ENCODE data around the gene CELSR3.
A peak's percentile ranks its signal among the peaks of the same experiment; 100 is the strongest.

The CELSR3 gene

DNA sequence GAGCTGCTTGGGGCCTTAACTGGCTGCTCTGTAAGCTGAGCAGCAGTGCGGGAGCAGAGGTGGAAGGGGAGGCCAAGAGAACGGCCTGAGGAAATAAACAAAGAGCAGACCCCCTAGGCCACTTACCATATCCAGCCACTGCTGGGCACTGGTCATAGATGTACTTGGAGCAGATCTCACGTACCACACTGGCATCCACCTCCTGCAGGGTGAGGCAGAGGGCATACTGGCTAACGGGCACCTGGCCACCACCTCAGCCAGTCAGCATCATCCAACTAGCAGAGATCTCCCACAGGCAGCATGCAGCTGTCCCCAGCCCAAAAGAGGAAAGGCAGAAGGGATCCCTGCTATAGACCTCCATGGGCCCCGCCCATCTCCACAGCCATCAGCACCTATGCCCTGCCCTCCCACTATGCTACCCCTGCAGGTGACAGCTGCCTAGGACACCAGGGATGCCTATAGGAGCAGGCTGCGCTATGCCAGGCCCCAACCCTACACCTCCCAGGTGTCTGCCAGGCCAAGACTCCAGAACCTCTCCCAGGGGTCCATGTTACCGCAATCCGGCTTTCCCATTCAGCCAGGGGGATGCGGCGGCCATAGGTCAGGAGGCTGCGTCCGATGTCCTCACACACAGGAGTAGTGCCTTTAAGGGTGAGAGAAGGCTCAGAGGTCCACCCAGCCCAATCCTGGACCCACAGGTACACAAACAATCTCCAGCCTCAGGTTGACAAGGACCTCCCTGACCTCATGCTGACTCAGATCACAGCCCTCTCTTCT, 63.0 kb downstream of the CELSR3 start:
- DNase-seq: no peak

DNA sequence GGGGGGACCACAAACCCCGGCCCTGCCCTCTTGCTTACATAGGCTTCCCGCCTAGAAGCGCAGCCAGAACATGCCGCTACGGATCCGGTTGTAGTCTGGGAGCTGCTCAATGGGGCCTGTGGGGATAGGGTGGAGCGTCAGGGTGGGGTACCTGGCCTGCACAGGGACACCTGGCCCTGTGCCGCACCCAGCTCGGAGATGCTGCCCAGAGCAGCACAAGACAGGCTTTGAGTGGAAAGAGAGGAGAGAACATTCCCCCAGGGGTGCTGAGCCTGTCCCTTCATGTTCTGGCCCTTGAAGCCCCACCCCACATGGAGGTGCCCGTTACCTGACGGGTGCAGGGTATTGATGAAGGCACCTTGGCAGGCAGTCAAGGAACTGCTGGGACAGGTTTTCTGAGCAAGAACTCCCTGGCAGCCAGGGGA, 63.6 kb downstream of the CELSR3 start:
- no peak for DNase-seq

DNA sequence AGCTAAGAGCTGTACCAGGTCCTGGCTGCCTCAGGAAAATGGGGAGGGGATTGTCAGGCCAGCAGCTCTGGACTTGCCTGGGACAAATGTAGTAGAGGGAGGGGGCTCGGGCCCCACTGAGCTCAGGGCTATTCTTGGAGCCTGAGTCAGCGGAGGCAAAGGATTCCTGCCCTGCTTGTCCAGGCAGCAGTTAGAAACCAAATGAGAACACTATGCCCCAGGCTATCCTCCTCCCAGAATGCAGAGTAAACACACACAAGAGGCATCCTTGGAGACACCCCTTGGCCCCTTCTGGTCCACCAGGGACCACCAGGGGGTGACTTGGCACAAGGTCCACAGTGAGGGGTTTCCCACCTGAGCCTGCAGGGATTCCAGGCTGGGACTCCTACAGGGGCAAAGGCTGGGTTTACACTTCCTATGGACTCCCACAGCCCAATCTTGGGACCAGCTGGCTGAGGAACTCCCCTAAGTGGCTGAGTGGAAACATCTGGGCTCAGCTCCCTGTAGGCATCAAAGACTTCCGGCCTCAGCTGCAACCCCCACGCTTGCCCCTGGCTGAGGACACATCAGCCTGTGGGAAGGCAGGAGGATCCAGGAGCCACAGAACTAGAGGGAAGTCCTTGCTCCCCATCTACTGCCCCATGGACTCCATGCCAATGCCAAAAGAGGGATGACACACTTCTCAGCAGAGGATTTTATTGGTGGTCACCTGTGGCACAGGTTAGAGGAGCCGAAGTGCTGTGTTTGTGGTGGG, 64.2 kb downstream of the CELSR3 start:
- DNase-seq: no peak

DNA sequence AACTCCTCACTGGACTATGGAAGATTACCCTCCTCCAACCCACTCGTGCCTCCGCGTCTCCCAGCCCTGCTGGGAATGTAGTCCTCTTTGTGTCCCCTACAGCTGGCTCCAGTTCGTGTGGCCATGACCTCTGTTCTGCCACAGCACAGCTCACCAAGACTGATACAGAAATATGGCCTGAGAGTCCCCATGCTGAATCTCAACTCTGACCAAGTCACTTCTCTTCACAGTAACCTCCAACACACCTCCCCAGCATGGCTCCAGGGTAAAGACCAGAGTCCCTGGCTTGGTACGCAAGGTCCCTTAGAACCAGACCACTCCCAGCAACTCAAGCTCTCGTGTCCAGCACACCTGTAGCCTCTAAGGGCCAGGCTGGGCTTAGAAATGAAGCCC, 65.3 kb downstream of the CELSR3 start:
- DNase-seq: no peak

DNA sequence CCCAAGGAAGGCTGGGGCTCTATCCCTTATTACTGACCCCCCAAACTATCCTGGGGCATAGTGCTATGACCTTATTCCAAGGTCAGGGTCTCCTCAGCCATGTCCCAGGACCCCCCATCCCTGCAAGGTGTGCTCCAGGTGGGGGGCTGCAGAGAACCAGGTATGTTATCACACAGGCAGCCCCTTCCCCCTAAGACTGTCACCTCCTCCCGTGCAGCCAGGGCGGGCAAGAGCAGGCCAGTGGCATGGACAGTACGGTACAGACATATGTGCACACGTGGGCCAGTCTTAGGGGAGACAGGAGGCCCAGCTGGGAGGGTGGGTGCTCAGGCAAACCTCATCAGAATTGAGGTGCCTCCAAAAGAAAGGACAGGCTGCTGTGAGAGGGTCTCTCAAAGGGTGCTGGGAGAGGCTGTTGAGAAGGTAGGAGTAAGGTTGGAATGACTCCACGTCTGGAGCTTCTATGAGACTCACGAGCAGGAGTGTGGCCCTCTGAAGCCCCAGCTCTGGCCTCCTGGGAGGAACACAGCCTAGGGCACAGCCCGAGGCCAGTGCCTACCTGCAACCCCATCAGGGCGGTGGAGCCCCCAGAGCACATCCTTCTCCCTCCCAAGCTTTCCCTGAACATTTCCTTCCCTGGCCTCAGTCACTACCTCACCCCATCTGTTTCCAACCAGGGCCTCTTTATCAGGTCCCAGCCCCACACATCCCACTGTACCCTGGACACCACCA, 65.8 kb downstream of the CELSR3 start:
- no peak for DNase-seq

DNA sequence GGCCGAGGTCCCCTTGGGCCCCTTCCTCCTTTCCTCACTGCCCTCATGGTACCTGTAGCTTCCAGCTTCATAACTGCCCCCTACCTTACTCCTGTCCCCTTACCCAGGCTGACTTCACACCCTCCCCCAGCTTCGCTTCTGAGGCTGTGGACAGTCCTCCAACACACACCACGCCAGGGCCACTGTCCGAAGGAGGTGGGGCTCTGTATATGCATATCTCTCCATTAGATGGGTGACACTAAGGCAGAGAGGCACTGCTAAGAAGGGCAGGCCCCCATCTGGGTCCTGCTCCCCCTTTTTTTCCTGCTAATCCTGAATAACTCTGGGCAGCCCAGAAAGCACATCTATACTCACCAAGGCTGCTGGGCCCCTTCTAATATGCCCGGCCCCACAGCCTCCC, 66.5 kb downstream of the CELSR3 start:
- DNase-seq: no peak

DNA sequence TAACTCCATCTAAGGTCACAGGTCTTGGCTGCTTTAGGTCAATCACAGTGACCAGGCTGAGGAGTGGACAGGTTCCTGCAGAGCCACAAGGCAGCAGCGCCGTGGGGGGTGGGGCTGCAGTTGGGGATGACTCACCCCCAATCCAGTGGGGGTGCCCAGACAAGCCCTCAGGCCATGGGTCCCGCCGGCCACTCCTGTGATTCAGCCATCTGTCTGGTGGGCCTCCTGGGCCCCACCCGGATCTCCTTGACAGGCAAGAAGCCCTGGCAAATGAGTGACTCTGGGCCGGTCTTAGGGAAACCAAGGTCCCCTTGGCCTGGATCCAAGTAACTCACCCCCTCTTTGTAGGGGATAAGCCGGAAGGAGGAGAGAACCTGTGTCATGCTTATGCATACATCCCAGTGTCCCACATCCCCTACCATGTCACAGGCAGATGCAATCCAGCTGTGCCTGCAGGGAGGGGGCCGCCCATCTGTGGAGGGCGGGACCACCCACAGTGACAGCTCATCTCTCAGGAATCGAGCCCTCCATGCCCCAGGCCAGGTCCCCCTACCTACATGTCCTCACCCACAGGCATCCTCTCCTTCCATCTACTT, 67.1 kb downstream of the CELSR3 start:
- DNase-seq: peak; percentile 9

DNA sequence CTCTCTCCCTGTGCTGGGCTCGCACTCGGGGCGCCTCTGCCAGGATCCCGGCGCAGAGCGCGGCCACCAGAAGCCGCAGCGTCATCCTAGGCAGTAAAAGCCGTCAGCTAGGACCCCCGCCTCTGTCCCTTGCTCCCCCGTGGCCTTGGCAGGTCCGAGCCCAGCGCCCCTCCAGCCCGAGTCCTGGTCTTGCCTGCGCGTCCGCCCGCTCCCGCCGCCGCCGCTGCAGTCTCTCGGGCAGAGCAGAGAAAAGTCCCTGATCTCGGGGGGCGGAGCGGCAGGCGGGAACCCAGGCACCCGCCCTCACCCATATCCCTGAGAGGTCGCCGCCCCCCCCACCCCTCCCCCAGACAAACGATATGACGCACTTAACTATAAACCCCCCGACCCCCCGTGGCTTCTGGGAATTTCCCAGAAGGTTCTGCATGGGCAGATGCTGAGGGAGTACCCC, 67.6 kb downstream of the CELSR3 start, which contains the start of gene COL7A1:
TSS of gene COL7A1 (minus strand) at position 255 of the 451 bp plus-strand sequence. CDS start at position 85, 170 bp downstream.
- DNase-seq: no peak

DNA sequence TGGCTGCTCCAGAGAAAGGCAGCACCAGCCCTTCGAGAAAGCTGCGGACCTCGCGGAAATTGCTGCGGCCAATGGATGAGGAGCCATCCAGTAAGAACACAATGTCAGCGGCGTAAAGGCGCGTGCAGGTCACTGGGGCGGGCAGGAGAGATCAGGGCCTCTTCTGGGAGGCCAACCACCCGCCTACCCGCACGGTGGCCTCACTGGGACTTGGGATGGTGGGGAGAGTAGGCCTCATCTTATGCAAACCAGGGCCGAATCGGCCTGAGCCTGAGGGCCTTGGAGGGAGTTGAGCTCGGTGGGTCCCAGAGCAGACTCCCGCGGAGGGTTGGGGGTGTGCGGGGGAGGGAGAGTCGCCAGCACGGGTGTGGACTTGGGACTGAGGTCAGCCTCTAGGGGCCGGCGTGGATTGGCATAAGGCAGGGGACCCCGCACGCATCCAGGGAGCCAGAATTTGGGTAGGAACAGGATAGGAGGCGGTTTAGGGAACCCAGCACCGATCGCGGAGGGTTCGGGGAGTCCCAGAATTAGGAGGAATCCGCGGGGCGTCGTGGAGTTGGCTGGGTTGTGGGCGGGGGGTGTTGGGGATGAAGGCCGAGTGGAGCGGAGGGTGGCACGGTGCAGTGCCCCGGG, 68.2 kb downstream of the CELSR3 start:
- no peak for DNase-seq

DNA sequence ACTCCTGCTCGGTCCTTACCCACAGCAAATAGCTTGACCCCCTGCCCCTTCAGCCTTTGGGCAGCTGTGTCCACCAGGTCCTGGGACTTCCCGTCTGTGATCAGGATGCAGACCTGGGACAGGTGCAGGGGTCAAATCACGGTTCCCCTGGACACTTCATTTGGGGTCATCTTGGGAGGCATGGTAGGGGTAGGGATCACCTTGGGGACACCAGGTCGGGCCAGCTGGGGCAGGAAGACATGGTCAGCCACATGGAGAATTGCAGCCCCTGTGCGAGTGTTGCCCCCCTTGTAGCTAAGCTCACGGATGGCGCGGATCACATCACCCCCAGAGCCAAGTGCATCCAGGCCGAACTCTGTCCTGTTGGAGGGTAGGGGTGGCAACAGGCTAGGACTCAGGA, 69.3 kb downstream of the CELSR3 start:
- DNase-seq: no peak

DNA sequence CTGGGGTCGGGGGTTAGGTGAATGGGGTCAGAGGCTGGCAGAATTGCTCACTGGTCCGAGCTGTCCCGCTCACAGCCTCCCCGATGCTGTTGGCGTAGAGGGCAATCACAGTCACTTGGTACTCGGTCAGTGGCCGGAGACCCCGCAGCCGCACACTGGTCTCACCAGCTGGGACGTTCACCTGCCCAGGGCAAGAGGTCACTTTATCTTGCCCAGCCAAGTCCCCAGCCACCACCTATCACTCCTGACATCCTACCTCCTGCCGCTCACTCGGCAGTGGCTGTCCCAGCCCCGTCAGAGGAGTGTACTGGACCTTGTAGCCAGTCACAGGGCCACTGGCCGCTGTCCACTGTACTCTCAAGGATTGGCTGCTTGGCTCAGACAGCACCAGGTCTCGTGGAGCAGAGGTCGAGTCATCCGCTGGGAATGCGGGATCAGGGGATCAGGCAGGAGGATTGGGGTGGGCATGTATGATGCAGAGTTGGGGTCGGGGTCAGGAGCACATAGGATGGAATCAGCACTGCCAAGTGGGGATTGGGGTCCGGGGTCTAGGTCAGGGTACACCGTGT, 70.1 kb downstream of the CELSR3 start:
- no peak for DNase-seq

DNA sequence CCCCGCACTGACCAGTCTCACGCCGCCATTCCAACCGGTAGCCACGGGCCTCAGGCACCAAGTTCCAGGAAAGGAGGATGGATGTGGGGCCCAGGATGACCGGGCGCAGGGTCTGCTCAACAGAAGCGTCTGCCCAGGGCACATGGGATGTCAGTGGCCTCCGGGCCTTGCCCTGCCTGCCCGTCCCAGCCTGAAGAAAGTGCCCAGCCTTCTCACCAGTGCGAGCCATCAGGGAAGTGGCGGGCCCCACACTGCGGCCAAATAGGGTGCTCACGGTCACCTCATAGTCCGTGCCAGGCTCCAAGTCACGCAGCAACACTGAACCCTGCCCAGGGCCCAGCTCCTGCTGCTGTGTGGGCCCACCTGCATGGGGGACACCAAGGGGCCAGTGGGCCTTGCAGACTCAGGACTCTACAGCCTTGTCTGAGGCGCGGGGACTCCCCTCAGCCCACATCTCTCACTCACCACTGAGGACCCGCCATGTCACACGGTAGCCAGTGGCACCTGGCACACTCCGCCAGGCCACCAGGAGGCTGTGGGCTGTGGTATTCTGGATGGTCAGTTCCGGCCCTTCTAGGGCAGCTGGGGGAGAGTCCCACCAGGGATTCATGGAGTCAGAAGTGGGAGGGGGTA, 70.7 kb downstream of the CELSR3 start:
- no peak for DNase-seq

DNA sequence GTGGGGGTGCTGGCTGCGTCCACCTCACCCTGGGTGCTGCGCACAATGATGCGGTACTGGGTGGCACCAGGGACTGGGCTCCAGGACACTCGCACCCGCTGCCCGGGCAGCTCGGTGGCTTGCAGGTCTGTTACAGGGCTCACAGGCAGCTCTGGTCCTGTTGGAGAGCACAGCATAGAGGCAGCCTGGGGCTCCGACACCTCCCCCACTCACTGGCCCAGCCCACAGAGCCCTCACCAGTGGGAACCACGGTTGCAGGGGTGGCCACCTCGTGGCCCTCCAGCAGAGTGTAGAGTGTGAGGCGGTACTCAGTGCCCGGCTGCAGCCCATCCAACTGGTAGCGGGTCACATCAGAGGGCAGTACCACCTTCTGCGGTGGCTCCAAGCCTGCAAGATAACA, 71.2 kb downstream of the CELSR3 start:
- no peak for DNase-seq

DNA sequence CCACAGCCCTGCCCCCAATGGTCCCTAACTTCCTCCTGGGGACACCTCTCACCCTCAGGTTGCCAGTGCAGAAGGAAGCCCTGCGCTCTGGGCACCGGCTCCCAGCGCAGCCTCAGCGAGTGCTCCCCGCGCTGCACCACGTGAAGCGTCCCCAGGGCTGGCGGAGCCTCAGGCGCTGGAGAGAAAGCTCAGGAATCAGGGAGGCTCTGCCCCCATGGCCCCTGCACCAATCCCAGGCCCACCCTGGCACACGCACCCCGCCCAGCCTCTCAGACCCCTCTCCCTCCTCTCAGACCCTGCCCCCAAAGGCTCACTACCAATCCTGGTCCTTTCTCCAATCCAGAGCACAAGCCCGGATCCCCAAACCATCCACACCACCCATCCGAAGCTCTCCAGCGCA, 74.5 kb downstream of the CELSR3 start:
- DNase-seq: no peak

DNA sequence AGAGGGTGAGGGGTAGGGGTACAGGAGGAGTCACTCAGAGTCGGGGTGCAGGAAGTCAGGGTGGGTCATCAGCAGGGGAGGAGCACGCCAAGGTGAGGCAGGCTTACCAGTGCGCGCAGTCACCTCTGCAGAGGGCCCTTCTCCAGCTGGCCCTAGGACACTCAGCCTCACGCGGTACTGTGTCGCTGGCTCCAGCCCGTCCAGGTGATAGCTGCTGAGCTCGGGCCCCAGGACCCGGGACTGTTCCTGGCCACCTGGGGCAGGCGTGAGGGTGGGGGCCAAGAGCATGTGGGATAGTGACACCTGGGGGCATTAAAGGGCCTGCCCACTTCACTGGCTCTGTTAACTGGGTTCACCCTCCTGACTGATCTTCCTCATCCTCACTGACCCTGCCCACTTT, 75.0 kb downstream of the CELSR3 start:
- no peak for DNase-seq

Data from CD4-positive, alpha-beta T cell treated with Interleukin-6 for 4 hours (primary cell).